ENCODE measurements around the gene WBP2. TPM values are rescaled to one million over a fixed set of nuclear protein-coding genes. Genes with fewer than 3 reads are reported as not detected.

The WBP2 gene
- total and polyA plus RNA-seq, 2 of the 13 experiments (the other 11 are each of a cell fraction or from before 2014, with no cell fraction given), result 29.2 to 29.5 TPM

DNA sequence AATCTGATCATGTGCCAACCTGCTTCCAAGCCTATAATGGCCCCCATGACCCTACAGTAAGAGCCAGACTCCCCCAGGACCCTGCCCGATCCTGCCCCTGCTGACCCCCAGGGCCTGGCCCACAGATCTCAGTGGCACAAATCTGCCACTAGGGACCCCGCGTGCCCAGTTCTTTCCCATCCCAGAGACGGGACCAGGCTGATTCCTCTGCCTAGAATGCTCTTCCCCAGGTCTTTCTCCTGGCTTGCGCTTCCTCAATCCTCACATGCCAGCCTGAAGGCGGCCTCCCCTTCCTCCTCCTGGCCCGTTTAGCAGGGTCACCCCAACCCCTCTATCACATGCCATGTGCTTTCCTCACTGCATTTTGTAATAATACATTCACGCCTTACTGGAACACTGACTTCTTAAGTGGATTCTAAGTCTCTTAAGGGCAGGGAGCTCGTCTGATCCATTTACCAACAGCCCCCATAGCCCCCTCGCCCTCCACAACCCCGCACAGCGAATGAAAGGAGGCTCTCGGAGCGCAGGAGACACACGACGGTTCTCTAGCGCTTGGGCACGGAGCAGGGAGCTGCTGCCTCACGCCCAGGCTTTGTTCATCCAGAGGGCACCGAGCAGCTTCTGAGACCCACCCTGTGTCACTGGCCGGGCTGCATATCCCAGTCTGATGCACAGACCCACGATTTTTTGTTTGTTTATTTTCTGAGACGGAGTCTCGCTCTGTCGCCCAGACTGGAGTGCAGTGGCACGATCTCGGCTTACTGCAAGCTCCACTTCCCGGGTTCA is 40.4 kb upstream of the WBP2 start (continued):
- TF ChIP-seq, protein P1, sequence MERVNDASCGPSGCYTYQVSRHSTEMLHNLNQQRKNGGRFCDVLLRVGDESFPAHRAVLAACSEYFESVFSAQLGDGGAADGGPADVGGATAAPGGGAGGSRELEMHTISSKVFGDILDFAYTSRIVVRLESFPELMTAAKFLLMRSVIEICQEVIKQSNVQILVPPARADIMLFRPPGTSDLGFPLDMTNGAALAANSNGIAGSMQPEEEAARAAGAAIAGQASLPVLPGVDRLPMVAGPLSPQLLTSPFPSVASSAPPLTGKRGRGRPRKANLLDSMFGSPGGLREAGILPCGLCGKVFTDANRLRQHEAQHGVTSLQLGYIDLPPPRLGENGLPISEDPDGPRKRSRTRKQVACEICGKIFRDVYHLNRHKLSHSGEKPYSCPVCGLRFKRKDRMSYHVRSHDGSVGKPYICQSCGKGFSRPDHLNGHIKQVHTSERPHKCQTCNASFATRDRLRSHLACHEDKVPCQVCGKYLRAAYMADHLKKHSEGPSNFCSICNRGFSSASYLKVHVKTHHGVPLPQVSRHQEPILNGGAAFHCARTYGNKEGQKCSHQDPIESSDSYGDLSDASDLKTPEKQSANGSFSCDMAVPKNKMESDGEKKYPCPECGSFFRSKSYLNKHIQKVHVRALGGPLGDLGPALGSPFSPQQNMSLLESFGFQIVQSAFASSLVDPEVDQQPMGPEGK (CRISPR knock-in tag; IDR thresholded peaks at IDR 0.05), result peak; percentile 49; the same call in 1 of the 2 replicates
- TF ChIP-seq ZNF629 (CRISPR knock-in tag; conservative IDR thresholded peaks at IDR 0.05) (peak; percentile 48; the same call in 1 of the 2 replicates), STAG1 (CRISPR knock-in tag; IDR thresholded peaks at IDR 0.05) (peak; percentile 21; the same call in 1 of the 2 replicates), NPAS2 (CRISPR knock-in tag; IDR thresholded peaks at IDR 0.05; ENCODE audit: borderline replicate concordance) (no peak), ZNF670 (CRISPR knock-in tag; IDR thresholded peaks at IDR 0.05; ENCODE audit: borderline replicate concordance) (0 out of 2 replicates have a peak, but pooled peaks have one; percentile 44), FIP1L1 (IDR thresholded peaks at IDR 0.05; ENCODE audit: borderline replicate concordance, insufficient read depth, low read depth, low read length) (no peak), ARNTL (CRISPR knock-in tag; IDR thresholded peaks at IDR 0.05) (no peak), SPEN (CRISPR knock-in tag; IDR thresholded peaks at IDR 0.05; ENCODE audit: low read depth) (0 out of 2 replicates have a peak, but pooled peaks have one; percentile 3)
- TF ChIP-seq, protein P2, sequence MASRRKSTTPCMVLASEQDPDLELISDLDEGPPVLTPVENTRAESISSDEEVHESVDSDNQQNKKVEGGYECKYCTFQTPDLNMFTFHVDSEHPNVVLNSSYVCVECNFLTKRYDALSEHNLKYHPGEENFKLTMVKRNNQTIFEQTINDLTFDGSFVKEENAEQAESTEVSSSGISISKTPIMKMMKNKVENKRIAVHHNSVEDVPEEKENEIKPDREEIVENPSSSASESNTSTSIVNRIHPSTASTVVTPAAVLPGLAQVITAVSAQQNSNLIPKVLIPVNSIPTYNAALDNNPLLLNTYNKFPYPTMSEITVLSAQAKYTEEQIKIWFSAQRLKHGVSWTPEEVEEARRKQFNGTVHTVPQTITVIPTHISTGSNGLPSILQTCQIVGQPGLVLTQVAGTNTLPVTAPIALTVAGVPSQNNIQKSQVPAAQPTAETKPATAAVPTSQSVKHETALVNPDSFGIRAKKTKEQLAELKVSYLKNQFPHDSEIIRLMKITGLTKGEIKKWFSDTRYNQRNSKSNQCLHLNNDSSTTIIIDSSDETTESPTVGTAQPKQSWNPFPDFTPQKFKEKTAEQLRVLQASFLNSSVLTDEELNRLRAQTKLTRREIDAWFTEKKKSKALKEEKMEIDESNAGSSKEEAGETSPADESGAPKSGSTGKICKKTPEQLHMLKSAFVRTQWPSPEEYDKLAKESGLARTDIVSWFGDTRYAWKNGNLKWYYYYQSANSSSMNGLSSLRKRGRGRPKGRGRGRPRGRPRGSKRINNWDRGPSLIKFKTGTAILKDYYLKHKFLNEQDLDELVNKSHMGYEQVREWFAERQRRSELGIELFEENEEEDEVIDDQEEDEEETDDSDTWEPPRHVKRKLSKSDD (CRISPR knock-in tag; IDR thresholded peaks at IDR 0.05; ENCODE audit: low read depth), result 0 out of 2 replicates have a peak, but pooled peaks have one; percentile 25
- TF ChIP-seq, protein P3, sequence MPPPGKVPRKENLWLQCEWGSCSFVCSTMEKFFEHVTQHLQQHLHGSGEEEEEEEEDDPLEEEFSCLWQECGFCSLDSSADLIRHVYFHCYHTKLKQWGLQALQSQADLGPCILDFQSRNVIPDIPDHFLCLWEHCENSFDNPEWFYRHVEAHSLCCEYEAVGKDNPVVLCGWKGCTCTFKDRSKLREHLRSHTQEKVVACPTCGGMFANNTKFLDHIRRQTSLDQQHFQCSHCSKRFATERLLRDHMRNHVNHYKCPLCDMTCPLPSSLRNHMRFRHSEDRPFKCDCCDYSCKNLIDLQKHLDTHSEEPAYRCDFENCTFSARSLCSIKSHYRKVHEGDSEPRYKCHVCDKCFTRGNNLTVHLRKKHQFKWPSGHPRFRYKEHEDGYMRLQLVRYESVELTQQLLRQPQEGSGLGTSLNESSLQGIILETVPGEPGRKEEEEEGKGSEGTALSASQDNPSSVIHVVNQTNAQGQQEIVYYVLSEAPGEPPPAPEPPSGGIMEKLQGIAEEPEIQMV (CRISPR knock-in tag; IDR thresholded peaks at IDR 0.05; ENCODE audit: low read depth), result no peak
- TF ChIP-seq, protein P4, sequence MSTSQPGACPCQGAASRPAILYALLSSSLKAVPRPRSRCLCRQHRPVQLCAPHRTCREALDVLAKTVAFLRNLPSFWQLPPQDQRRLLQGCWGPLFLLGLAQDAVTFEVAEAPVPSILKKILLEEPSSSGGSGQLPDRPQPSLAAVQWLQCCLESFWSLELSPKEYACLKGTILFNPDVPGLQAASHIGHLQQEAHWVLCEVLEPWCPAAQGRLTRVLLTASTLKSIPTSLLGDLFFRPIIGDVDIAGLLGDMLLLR (CRISPR knock-in tag; IDR thresholded peaks at IDR 0.05), result no peak
- TF ChIP-seq, protein P5, sequence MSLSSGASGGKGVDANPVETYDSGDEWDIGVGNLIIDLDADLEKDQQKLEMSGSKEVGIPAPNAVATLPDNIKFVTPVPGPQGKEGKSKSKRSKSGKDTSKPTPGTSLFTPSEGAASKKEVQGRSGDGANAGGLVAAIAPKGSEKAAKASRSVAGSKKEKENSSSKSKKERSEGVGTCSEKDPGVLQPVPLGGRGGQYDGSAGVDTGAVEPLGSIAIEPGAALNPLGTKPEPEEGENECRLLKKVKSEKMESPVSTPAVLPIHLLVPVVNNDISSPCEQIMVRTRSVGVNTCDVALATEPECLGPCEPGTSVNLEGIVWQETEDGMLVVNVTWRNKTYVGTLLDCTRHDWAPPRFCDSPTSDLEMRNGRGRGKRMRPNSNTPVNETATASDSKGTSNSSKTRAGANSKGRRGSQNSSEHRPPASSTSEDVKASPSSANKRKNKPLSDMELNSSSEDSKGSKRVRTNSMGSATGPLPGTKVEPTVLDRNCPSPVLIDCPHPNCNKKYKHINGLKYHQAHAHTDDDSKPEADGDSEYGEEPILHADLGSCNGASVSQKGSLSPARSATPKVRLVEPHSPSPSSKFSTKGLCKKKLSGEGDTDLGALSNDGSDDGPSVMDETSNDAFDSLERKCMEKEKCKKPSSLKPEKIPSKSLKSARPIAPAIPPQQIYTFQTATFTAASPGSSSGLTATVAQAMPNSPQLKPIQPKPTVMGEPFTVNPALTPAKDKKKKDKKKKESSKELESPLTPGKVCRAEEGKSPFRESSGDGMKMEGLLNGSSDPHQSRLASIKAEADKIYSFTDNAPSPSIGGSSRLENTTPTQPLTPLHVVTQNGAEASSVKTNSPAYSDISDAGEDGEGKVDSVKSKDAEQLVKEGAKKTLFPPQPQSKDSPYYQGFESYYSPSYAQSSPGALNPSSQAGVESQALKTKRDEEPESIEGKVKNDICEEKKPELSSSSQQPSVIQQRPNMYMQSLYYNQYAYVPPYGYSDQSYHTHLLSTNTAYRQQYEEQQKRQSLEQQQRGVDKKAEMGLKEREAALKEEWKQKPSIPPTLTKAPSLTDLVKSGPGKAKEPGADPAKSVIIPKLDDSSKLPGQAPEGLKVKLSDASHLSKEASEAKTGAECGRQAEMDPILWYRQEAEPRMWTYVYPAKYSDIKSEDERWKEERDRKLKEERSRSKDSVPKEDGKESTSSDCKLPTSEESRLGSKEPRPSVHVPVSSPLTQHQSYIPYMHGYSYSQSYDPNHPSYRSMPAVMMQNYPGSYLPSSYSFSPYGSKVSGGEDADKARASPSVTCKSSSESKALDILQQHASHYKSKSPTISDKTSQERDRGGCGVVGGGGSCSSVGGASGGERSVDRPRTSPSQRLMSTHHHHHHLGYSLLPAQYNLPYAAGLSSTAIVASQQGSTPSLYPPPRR (CRISPR knock-in tag; IDR thresholded peaks at IDR 0.05; ENCODE audit: borderline replicate concordance), result no peak
- TF ChIP-seq, protein P6, sequence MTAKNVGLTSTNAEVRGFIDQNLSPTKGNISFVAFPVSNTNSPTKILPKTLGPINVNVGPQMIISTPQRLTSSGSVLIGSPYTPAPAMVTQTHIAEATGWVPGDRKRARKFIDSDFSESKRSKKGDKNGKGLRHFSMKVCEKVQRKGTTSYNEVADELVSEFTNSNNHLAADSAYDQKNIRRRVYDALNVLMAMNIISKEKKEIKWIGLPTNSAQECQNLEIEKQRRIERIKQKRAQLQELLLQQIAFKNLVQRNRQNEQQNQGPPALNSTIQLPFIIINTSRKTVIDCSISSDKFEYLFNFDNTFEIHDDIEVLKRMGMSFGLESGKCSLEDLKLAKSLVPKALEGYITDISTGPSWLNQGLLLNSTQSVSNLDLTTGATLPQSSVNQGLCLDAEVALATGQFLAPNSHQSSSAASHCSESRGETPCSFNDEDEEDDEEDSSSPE (CRISPR knock-in tag; IDR thresholded peaks at IDR 0.05), result no peak

All from HepG2 (cell line).